Fibroblast of the aortic adventitia (primary cell): Measurements from ENCODE around the gene EEFSEC. TPM values are rescaled to one million over a fixed set of nuclear protein-coding genes. Genes with fewer than 3 reads are reported as not detected.

Source experiments
- DNase-seq: peaks from one replicate; pipeline ENCODE4 v3.0.0-alpha.2; 2010; ENCODE audit warnings: low read depth
- H3K4me3 ChIP-seq: 2 replicates; pipeline ENCODE4 v1.5.1; 2011; ENCODE audit warnings: low read depth, mild to moderate bottlenecking, control low read depth, low read length, moderate library complexity
- CTCF ChIP-seq: IDR thresholded peaks from 2 replicates; pipeline ENCODE4 v1.5.1; 2011; ENCODE audit warnings: mild to moderate bottlenecking, low read length, control low read depth, inconsistent platforms; ENCODE audit not compliant: insufficient read depth
- total RNA-seq: library from RNA; depleted of rRNA; stranded (reverse); fragments of >200 nt; gene quantifications from 2 replicates; pipeline ENCODE4 v1.2.3, GENCODE V29; 2012; ENCODE audit warnings: low replicate concordance

Gene EEFSEC
- total RNA-seq, 1 donor = 8.1 TPM

GRCh38 chr3:128432301-128432970 is 279.2 kb downstream of the EEFSEC start:
- no peak overlapping the region for H3K4me3 ChIP-seq
- DNase-seq = no peak
- TF ChIP-seq CTCF = no peak

- no peak overlapping the region for H3K4me3 ChIP-seq
- TF ChIP-seq CTCF = no peak
- no peak for DNase-seq
These were observed 279.9 kb downstream of the EEFSEC start for GRCh38 chr3:128432971-128433836.

- no peak overlapping the region for H3K4me3 ChIP-seq
- DNase-seq = no peak
- no peak for TF ChIP-seq CTCF
These were observed 280.5 kb downstream of the EEFSEC start for GRCh38 chr3:128433837-128434165.

- no peak for TF ChIP-seq CTCF
- DNase-seq = no peak
- no peak overlapping the region for H3K4me3 ChIP-seq
These were observed 281.2 kb downstream of the EEFSEC start for GRCh38 chr3:128434524-128434923.

- no peak overlapping the region for H3K4me3 ChIP-seq
- no peak for TF ChIP-seq CTCF
- no peak for DNase-seq
These were observed 281.8 kb downstream of the EEFSEC start for GRCh38 chr3:128435058-128435457.

- TF ChIP-seq CTCF = no peak
- no peak for DNase-seq
- H3K4me3 ChIP-seq = no peak overlapping the region
These were observed 282.3 kb downstream of the EEFSEC start for GRCh38 chr3:128435561-128435960.

- H3K4me3 ChIP-seq = no peak overlapping the region
- no peak for DNase-seq
- TF ChIP-seq CTCF = no peak
These were observed 282.9 kb downstream of the EEFSEC start for GRCh38 chr3:128436214-128436613.
